Activated CD8-positive, alpha-beta memory T cell treated with anti-CD3 and anti-CD28 coated beads for 4 hours (primary cell): ENCODE data around the gene USO1.
A peak's percentile ranks its signal among the peaks of the same experiment; 100 is the strongest.
"Not testable (repeated sequence)": the region's sequence is repeated elsewhere in the genome, so short reads cannot be mapped to it uniquely, and the experiment has no call there.

Experiments
- DNase-seq, 2 donors: peaks; one replicate each; pipeline ENCODE4 v3.0.0-alpha.2; 2020; ENCODE audit warnings: low read depth in 2 of 2

Gene USO1, protein sequence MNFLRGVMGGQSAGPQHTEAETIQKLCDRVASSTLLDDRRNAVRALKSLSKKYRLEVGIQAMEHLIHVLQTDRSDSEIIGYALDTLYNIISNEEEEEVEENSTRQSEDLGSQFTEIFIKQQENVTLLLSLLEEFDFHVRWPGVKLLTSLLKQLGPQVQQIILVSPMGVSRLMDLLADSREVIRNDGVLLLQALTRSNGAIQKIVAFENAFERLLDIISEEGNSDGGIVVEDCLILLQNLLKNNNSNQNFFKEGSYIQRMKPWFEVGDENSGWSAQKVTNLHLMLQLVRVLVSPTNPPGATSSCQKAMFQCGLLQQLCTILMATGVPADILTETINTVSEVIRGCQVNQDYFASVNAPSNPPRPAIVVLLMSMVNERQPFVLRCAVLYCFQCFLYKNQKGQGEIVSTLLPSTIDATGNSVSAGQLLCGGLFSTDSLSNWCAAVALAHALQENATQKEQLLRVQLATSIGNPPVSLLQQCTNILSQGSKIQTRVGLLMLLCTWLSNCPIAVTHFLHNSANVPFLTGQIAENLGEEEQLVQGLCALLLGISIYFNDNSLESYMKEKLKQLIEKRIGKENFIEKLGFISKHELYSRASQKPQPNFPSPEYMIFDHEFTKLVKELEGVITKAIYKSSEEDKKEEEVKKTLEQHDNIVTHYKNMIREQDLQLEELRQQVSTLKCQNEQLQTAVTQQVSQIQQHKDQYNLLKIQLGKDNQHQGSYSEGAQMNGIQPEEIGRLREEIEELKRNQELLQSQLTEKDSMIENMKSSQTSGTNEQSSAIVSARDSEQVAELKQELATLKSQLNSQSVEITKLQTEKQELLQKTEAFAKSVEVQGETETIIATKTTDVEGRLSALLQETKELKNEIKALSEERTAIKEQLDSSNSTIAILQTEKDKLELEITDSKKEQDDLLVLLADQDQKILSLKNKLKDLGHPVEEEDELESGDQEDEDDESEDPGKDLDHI

DNA sequence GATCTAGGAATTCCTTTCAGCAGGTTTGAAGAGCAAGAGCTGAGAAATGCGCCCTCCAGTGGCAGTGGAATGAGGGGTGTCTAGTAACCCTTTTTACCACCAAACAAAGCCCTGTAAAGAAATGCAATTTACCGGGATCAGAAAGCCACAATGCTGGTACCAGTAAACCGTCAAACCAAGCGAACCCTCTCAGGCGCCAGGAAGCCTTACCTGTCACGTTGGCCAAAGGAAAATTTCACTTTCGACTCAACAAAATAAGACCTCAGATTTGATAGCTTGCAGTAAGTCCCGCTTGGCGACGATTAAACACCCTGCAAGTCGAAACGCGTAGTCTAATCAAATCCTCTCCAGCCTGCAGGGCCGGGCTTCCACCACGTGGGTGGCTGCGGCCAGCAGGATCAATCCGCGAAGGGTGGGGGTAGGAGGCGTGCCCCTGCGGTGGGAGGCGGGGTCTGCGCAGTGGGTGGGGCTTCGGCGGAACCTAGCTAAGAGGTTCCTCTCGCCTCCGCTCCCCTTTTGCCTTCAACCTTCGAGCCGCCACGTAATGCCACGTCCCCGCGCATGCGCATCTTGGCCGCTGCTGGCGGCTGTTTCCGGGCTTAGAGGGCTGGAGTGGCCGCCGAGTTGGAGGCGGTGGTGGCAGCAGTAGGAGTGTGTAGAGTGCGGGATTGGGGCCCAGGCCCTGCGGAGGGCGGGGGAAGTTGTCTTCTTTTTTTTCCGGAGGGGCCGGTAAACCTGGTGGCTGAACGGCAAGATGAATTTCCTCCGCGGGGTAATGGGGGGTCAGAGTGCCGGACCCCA is at the start of gene USO1:
TSS of gene USO1 (plus strand) at position 512 of the 801 bp plus-strand sequence. CDS start at position 755, 243 bp downstream.
- peak; percentile 98 to 99 for DNase-seq

DNA sequence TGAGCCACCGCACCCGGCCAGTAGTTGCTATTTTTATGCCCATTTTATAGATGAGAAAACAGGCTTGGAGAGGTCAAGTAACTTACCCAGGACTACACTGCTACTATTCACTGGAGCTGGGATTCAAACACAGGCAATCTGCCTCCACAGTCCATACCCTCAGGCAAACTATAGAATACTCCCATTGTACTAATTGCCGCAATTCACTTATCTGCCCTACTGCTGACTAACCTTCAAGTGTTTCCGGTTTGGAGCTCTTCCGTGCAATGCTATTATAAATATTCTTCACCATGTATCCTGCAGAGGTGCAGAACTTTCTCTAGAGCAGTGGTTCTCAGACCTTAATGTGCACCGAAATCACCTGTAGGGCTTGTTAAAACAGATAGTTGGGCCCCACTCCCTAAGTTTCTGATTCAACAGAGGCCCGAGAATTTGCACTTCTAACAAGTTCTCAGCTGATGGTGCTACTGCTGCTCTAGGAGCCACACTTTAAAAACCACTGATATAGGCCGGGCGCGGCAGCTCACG is 49.3 kb upstream of the USO1 start:
- no peak for DNase-seq

DNA sequence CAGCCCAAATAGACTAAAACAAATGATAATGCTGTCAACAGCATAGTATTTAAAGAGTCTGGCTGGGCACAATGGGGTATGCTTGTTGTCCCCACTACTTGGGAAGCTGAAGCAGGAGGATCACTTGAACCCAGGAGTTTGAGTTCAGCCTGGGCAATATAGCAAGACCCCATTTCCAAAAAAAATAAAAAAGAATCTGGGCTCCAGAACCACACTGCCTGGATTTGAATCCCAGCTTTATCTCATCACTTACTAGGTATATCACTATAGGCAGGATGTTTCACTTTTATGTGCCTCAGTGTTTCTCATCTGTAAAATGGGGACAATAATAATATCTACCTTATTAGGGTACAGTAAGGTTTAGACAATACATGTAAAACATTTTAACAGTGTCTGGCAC is 45.9 kb upstream of the USO1 start:
- no peak for DNase-seq

DNA sequence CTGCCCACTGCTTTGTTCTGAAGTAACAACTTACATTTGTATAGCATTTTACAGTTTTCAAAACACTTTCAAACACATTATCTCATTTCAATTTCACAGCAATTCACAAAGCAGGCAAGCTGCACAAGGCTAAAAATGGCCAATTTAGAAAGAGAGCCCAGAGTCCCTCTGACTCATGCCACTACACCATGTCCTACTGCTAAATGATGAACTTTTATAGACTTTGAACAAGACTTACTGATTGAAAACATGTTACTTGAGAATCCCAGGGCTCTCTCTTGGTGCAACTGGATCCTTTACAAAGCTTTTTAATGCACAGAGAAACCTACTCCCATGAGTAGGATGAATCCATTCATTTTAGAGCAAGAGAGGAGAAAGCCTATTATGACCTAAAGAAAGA is 45.4 kb upstream of the USO1 start:
- DNase-seq, result no peak

DNA sequence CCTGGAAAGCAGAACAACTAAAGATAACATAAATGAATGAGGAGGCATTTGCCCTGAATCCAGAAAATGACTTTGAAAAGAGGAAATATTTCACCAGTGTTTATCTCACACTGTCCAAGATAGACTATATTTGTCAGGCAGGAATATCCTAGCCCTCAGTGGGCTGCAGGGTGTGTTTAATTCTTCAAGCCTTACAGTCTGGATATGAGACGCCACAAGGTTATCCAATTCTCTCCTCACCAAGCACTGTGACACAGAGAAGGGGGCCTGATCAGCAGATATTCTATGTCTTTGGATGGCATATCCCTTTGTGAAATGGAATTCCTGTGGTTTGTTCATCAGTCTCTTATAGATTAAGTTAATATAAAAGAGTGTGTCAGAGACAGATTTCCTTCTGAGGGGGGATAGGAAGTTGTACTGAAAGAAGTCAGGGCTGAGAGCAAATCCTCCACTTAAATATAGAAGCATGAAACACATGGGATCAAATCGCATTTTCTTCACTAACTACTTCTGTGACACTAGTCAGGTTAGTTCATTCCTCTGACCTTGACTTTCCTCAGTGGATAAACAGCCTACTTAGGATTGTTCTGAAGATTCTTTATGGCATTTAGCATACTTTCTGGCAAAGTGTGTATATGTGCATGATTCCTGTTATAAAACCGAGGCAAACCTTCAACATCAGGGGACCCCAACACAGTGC is 44.4 kb upstream of the USO1 start:
- DNase-seq, result no peak

DNA sequence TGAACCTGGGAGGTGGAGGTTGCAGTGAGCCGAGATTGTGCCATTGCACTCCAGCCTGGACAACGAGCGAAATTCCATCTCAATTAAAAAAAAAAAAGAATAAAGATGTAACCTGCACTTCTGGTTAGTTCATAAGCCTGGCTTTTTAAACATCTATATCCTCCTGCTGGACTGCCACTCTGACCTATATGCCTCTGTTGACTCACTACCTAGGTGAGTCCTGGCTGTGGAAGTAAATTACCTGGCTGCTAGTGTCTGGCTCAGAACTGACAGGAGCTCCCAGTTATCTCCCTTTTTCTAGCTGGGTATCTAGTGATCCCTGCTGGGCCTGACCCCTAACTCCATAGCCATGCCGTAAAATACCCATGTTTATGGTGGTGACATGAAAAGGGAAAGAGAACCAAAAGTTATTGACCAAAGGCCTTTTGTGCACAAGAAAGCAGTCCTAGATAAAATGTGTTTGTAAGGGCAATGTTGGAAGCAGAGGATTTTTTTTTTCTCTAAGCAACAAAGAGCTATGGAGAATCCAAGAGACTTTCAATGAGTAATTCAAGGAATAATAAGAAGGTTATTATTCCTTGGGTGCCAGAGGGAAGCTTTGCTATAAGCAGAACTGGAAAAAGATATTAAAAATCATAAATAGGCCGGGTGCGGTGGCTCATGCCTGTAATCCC is 40.8 kb upstream of the USO1 start:
- no peak for DNase-seq

DNA sequence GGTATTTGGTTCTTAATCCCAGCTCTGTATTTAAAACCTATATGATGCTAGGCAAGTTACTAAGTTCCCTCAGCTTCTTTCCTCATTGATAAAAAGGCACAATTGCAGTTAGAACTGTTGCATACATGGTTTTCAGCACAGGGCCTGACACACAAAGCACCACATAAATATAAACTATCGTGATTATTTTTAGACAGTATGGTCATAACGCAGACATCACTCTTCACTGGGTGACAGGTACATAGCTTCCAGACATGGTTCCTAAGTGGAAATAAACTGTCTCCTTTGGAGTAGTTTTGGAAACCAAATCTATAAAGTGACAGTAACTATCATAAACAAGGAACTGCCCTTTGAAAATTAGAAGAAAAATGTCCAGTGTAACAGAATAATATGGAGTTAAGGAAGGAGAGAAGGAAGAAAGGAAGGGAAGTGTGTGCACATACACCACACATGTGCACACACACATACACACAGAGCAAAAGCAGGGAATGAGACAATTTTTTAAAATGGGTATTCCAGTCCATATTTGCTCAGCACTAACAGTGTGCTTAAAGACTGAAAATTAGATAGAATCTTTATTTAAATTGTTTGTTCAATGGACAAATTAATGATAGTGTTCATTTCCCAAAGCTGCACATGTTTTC is 38.7 kb upstream of the USO1 start:
- DNase-seq, result no peak

DNA sequence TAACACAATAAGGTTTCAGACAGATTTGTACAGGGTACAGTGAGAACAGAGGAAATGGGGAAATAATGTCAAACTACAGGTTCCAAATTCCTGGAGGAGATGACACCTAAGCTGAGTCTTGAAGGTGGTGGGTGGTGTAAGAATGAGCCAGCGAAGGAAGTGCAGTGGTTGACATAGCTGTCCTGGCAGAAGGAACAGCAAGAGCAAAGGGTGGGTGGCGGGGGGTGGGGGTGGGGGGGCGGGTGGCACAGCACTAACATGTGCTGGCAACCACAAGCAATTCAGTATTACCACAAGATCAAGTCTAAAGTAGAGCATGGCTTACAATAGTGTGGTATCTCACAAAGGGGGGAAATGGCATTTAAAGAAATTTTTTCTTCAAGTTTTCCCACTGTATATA is 38.0 kb upstream of the USO1 start:
- peak in 1 of 2 donors; percentile 16 for DNase-seq

DNA sequence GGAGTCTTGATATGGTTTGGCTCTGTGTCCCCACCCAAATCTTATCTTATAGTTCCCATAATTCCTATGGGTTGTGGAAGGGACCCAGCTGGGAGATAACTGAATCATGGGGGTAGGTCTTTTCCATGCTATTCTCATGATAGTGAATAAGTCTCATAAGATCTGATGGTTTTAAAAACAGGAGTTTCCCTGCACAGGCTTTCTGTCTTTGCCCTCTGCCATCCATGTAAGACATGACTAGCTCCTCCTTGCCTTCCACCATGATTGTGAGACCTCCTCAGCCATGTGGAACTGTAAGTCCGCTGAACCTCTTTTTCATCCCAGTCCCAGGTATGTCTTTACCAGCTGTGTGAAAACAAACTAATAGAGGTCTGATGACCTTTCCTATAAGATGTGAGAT is 37.3 kb upstream of the USO1 start:
- not testable (repeated sequence) for DNase-seq

DNA sequence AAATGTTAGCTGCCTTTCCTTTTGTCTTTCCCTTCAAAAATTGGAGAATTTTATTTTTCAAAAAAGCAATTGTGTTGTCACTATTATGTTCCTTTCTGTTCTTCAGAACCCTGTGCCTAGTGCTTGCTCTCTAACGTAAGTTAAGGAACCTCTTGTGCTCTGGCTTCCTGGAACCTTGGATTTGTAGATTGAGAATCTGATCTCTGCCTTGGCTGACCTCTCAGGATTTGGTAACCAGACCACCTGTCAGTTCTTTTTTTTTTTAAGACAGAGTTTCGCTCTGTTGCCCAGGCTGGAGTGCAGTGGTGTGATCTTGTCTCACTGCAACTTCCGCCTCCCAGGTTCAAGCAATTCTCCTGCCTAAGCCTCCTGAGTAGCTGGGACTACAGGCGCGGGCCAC is 32.3 kb upstream of the USO1 start:
- not testable (repeated sequence) for DNase-seq

DNA sequence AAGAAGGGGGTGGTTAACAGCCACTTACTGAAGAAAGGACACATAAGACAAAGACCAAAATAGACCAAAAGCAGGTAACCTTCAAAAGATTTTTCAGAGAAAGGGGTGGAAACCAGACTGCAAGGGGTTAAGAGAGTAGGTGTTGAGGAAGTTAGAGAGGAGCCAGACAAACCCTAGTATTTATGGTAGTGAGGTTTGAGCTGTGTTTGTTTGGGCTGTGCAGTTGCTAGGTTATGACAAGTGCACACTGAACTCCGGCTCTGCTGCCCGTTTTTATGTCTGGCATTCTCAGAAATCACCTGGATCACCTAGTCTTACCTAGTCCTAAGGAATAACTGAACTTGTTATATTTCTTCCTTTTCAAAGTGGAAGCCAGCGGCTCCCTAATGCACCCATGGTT is 28.3 kb upstream of the USO1 start:
- peak in 1 of 2 donors; percentile 1 for DNase-seq

DNA sequence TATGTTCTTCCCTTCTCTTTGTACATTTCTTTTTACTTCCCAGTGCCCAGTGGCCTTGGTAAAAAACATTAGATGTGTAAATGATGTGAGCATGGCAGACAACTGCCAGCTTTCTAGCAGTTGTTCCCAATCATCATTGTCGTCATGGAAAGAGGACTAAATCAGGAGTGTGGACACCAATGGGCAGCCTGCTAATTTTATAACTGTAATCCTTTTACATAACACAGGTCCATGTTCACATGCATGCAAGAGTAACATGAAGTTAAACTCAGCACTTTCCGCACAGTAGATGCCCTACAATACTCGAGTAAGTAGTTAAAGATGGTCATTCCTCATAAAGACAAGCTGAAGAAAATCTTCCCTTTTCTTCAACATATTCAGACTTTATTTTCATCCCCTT is 27.8 kb upstream of the USO1 start:
- no peak for DNase-seq

DNA sequence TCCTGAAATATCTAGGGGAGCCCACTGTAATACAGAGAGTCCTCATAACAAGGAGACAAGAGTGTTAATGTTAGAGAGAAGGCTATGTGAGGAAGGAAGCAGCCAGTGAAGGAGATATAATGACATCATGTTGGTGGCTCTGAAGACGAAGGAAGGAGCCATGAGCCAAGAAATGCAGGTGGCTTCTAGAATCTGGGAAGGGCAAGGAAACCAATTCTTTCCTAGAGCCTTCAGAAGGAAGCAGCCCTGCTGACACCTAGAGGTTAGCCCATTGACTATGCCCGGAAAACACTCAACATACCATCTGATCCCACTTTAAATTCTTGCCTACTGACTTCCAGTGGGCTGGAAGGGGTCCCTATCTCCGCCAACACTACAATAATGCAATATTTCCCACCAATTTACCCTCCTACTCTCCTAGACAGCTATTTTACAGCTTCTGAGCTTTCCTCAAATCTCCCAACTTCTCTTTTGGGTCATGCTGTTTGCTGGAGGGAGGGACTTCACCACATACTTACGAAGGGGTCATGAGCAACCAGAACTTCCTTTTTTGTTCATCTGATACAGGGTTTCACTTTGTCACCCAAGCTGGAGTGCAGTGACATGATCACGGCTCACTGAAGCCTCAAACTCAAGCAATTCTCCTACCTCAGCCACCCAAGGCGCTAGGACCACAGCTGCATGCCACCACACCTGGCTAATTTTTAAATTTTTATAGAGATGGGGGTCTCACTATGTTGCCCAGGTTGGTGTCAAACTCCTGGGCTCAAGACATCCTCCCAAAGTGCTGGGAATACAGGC is 26.0 kb upstream of the USO1 start:
- DNase-seq, result no peak

DNA sequence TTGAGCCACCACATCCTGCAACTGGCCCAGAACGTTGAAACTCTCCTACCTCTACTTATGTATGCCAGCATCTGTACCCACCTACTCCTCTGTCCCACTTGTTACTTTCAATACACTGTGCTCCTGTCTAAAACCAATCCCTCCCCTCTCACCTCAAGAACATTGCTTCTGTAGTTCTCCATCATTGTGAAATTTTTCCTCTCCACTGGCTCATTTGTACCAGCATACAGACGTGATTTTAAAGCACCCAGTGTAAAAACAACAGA is 25.5 kb upstream of the USO1 start:
- DNase-seq, result no peak

DNA sequence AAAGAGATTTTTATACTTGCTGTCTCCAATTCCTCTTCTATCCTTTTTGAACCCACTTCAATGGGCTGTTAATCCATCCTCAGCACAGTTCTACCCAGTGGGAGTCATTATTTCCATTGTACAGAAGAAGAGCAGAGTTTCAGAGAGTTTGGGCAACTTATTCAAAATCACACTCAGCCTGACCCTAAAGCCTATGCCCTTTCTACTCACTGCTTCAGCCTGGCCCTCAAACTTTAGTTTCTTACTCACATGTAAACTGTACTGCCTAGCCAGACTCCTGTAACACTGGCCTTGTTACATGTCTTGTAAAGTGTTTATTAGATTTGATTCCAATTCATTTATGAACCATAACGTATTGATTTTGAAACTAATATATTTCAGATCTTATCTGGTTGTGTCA is 25.1 kb upstream of the USO1 start:
- DNase-seq, result no peak

DNA sequence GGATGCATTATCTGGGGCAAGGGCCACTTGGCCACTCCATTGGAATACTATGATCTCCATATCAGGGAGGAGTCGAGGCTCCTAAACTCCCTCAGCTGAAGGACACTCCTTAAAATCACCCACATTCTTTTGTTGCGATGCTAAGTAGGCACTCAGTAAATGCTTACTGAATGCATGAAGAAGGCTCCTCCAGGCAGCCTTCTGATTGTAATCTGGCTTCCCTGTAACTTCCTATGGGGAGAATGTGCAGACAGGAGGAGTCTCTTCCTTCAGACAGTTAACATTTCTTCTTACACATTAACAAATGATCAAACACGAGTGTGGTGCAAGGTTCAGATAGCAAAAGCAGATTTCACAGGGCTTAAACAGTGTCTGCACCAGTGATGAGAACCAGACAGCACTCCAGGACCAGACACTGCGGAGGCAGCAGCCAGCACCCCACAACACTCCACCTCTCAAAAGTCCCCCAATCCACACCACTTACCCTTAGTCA is 21.4 kb upstream of the USO1 start:
- no peak for DNase-seq

DNA sequence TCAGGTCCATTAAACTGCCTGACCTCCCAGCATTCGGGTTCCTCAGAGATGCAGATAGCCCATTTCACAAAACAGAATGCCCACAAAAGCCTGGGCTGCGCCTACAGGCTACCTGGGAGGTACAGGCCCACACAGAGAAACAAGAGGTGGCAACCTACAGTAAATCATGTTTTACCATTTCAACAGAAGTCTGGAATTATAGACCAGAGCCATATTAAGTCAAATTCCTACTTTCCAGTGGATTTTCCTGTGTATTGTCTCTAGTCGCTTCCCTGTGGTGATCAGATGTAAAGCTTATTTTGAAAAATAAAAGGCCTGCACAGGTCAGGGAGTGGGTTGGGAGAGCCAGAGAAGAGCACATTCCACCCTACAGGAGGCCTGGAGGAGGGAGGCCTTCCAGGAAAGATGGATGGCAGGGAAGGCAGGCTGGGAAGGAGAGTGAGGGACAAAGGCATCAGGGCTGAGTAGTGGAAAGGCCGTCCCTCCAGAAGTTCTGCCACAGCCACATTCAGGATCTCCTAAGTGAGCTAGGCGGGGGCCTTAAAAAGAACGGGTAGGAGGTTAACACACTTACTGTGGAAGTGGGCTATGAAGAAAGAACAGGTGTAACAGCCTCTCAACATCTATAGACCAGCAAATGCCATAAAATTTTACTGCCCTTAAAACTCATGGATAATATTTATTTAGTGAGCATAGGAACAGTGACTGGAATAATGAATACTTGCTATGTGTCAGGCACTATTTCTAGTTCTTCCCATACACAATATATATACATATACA is 19.0 kb upstream of the USO1 start:
- DNase-seq, result no peak

DNA sequence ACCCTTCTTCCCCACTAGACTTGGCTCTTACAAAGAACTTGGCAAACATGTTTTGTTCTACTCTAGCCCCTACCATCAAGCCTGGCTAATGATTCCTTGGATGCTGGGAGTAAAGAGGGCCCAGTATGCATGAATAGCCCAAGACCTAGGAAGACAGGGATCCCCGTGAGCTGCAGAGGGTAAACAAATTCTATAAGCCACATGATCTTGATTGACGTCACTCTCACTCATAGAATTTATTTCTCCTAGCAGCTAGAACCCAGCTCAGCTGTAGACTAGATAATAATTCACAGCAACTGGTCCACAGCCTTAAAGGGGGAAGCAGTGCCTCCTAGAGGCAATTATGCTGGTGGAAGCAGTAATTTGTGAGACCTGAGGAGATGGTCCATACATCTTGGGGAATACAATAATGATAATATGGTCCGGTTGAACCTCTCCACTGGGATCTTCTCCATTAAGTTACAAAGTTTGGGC is 16.1 kb upstream of the USO1 start:
- DNase-seq, result peak in 1 of 2 donors; percentile 27
